Neural cell (in vitro differentiated cells): ENCODE results near the gene C1orf50. TPM values are rescaled to one million over a fixed set of nuclear protein-coding genes. Genes with fewer than 3 reads are reported as not detected.

Source experiments
- H2AFZ ChIP-seq: fragments of 200-600, 300-800 bp; sonication (generic), shearing (Covaris generic); 2 replicates; pipeline ENCODE4 v1.6.0; 2014; ENCODE audit warnings: low read depth, mild to moderate bottlenecking, antibody characterized with exemption, low read length, moderate library complexity
- H3F3A ChIP-seq: fragments of 200-600 bp; shearing (Covaris generic); 2 replicates; pipeline ENCODE4 v1.6.1; 2016; ENCODE audit warnings: mild to moderate bottlenecking, moderate library complexity, mixed read lengths, antibody characterized with exemption, low read length; ENCODE audit not compliant: insufficient read depth, poor library complexity, severe bottlenecking
- H3K27ac ChIP-seq: fragments of 200-600, 300-800 bp; sonication (generic), shearing (Covaris generic); 2 replicates; pipeline ENCODE4 v1.5.1; 2014; ENCODE audit warnings: mild to moderate bottlenecking, low read length, moderate library complexity
- H3K27me3 ChIP-seq: fragments of 300-800, 200-600 bp; sonication (generic), shearing (Covaris generic); 2 replicates; pipeline ENCODE4 v1.6.0; 2014; ENCODE audit warnings: mild to moderate bottlenecking, low read depth, low read length, moderate library complexity; ENCODE audit not compliant: insufficient read depth
- H3K36me3 ChIP-seq: fragments of 300-800, 200-600 bp; sonication (generic), shearing (Covaris generic); 2 replicates; pipeline ENCODE4 v1.5.1; 2014; ENCODE audit warnings: mild to moderate bottlenecking, antibody characterized with exemption, low read length, moderate library complexity; ENCODE audit not compliant: insufficient read depth
- H3K4me2 ChIP-seq: fragments of 300-800, 200-600 bp; sonication (generic), shearing (Covaris generic); 2 replicates; pipeline ENCODE4 v1.6.0; 2014; ENCODE audit warnings: mild to moderate bottlenecking, low read length
- H3K4me3 ChIP-seq: fragments of 300-800, 200-600 bp; sonication (generic), shearing (Covaris generic); 2 replicates; pipeline ENCODE4 v1.5.1; 2014; ENCODE audit warnings: mild to moderate bottlenecking, low read length, moderate library complexity
- H3K79me2 ChIP-seq: fragments of 200-600 bp; shearing (Covaris generic); replicated peaks from 2 replicates; pipeline ENCODE4 v1.6.0; 2014; ENCODE audit warnings: mild to moderate bottlenecking, low read length, moderate library complexity; ENCODE audit not compliant: insufficient read depth
- H3K9ac ChIP-seq: fragments of 300-800, 200-600 bp; sonication (generic), shearing (Covaris generic); 2 replicates; pipeline ENCODE4 v1.6.1; 2016; ENCODE audit warnings: mild to moderate bottlenecking, low read length, mixed read lengths
- H3K9me2 ChIP-seq: fragments of 200-600 bp; shearing (Covaris generic); 2 replicates; pipeline ENCODE4 v1.6.1; 2016; ENCODE audit warnings: mild to moderate bottlenecking, low read length, mixed read lengths; ENCODE audit not compliant: insufficient read depth
- H3K9me3 ChIP-seq: fragments of 200-600, 300-800 bp; sonication (generic), shearing (Covaris generic); 2 replicates; pipeline ENCODE4 v1.6.1; 2016; ENCODE audit warnings: mild to moderate bottlenecking, mixed run types, low read length, moderate library complexity, mixed read lengths
- H4K20me1 ChIP-seq: fragments of 200-600 bp; shearing (Covaris generic); 2 replicates; pipeline ENCODE4 v1.6.1; 2016; ENCODE audit warnings: mild to moderate bottlenecking, mixed run types; ENCODE audit not compliant: insufficient read depth
- EP300 ChIP-seq: fragments of 450-650 bp; conservative IDR thresholded peaks from 2 replicates; pipeline ENCODE4 v1.6.1; 2014; ENCODE audit warnings: antibody characterized with exemption, mild to moderate bottlenecking, moderate library complexity; ENCODE audit not compliant: poor library complexity, severe bottlenecking
- EZH2 ChIP-seq: fragments of 200-600, 300-800 bp; shearing (Covaris generic), sonication (generic); IDR thresholded peaks from 2 replicates; pipeline ENCODE4 v1.6.1; 2014; ENCODE audit warnings: antibody characterized with exemption, low read length, borderline replicate concordance, mild to moderate bottlenecking; ENCODE audit not compliant: insufficient read depth, poor library complexity, severe bottlenecking
- MXI1 ChIP-seq: fragments of 450-650 bp; conservative IDR thresholded peaks from 2 replicates; pipeline ENCODE4 v1.6.1; 2014; ENCODE audit warnings: antibody characterized with exemption, mild to moderate bottlenecking; ENCODE audit not compliant: poor library complexity, severe bottlenecking
- POLR2AphosphoS5 ChIP-seq: IDR thresholded peaks from 2 replicates; pipeline ENCODE4 v1.6.1; 2012
- RAD21 ChIP-seq: fragments of 450-650 bp; conservative IDR thresholded peaks from 2 replicates; pipeline ENCODE4 v1.6.1; 2014; ENCODE audit warnings: antibody characterized with exemption, mild to moderate bottlenecking, moderate library complexity
- SMC3 ChIP-seq: fragments of 450-650 bp; conservative IDR thresholded peaks from 2 replicates; pipeline ENCODE4 v1.6.1; 2014; ENCODE audit warnings: antibody characterized with exemption, mild to moderate bottlenecking, moderate library complexity; ENCODE audit not compliant: poor library complexity
- TAF1 ChIP-seq: IDR thresholded peaks from 2 replicates; pipeline ENCODE4 v1.6.1; 2012; ENCODE audit warnings: low read depth
- polyA plus RNA-seq: library from polyadenylated mRNA; depleted of rRNA; stranded (reverse); fragments of >200 nt; gene quantifications from 2 replicates; pipeline ENCODE4 v1.2.3, GENCODE V29; 2014
- TF ChIP-seq, protein P1 (sequence below): fragments of 450-650 bp; IDR thresholded peaks from 2 replicates; pipeline ENCODE4 v1.5.1; 2014; ENCODE audit warnings: antibody characterized with exemption, mild to moderate bottlenecking, moderate library complexity; ENCODE audit not compliant: poor library complexity, severe bottlenecking
- TF ChIP-seq, protein P2 (sequence below): IDR thresholded peaks from 2 replicates; pipeline ENCODE4 v1.6.1; 2012; ENCODE audit warnings: borderline replicate concordance

Gene C1orf50
- polyA plus RNA-seq, 1 donor from 2014 or later: 26.7 TPM

DNA sequence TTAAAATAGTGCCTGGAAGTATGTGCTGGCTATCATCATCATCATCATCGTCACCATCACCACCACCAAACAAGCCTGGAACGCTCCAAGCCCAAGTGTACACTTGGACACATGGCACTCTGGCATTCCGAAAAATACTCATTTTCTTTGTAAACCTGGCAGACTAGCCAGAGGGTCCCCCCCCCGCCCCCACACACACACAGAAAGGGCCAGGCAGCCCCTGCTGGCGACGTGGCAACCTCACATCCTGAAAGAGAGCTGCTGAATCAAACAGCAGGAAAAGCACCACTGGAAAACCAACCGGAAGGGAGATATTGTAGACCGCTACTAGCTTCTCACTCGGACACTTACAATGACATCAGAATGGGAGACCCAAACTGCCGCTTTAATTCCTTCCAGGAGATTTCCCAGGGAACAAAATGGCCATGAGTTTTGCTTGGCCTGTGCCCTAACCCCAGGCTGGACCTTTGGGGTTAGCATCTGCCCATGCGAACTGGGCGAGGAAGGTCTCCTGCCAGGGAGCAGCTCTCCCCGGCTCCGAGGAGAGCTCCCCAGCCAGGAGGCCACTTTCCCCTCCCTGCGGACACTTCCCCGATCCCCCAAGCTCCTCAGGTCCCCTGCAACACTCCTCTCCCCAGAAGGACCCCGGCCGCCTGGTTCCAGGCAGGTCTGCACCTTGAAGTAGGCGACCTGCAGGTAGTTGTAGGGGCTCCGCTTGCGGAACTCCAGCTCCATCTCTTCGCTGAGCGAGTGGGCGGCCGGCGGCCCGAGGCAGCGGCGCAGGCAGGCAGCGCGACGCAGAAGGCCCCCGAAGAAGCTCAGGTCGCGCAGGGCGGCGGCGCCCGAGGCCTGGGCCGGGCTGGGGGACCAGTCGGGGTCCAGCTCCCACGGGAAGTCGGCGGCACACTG is 963 bp upstream of the C1orf50 start:
- peak overlapping the region; percentile 92 for H3K9ac ChIP-seq
- peak overlapping the region; percentile 94 for H3K27ac ChIP-seq
- TF ChIP-seq, protein P1, sequence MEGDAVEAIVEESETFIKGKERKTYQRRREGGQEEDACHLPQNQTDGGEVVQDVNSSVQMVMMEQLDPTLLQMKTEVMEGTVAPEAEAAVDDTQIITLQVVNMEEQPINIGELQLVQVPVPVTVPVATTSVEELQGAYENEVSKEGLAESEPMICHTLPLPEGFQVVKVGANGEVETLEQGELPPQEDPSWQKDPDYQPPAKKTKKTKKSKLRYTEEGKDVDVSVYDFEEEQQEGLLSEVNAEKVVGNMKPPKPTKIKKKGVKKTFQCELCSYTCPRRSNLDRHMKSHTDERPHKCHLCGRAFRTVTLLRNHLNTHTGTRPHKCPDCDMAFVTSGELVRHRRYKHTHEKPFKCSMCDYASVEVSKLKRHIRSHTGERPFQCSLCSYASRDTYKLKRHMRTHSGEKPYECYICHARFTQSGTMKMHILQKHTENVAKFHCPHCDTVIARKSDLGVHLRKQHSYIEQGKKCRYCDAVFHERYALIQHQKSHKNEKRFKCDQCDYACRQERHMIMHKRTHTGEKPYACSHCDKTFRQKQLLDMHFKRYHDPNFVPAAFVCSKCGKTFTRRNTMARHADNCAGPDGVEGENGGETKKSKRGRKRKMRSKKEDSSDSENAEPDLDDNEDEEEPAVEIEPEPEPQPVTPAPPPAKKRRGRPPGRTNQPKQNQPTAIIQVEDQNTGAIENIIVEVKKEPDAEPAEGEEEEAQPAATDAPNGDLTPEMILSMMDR: peak; percentile 79
- TF ChIP-seq RAD21 (peak; percentile 66), POLR2AphosphoS5 (peak; percentile 16), MXI1 (peak; percentile 68), SMC3 (peak; percentile 68), EP300 (no peak), EZH2 (no peak), TAF1 (peak; percentile 9)
- TF ChIP-seq, protein P2, sequence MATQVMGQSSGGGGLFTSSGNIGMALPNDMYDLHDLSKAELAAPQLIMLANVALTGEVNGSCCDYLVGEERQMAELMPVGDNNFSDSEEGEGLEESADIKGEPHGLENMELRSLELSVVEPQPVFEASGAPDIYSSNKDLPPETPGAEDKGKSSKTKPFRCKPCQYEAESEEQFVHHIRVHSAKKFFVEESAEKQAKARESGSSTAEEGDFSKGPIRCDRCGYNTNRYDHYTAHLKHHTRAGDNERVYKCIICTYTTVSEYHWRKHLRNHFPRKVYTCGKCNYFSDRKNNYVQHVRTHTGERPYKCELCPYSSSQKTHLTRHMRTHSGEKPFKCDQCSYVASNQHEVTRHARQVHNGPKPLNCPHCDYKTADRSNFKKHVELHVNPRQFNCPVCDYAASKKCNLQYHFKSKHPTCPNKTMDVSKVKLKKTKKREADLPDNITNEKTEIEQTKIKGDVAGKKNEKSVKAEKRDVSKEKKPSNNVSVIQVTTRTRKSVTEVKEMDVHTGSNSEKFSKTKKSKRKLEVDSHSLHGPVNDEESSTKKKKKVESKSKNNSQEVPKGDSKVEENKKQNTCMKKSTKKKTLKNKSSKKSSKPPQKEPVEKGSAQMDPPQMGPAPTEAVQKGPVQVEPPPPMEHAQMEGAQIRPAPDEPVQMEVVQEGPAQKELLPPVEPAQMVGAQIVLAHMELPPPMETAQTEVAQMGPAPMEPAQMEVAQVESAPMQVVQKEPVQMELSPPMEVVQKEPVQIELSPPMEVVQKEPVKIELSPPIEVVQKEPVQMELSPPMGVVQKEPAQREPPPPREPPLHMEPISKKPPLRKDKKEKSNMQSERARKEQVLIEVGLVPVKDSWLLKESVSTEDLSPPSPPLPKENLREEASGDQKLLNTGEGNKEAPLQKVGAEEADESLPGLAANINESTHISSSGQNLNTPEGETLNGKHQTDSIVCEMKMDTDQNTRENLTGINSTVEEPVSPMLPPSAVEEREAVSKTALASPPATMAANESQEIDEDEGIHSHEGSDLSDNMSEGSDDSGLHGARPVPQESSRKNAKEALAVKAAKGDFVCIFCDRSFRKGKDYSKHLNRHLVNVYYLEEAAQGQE: no peak
- H3K4me2 ChIP-seq: peak overlapping the region; percentile 53
- peak overlapping the region; percentile 47 for H2AFZ ChIP-seq
- no peaks in the 10 kb centered on the region for H3K27me3 ChIP-seq
- H3K4me3 ChIP-seq: peak overlapping the region; percentile 98
- H4K20me1 ChIP-seq: no peaks in the 10 kb centered on the region
- H3K9me2 ChIP-seq: no peaks in the 10 kb centered on the region
- no peaks in the 10 kb centered on the region for H3F3A ChIP-seq
- peaks cover 68% of the 10 kb centered on the region for H3K79me2 ChIP-seq
- H3K36me3 ChIP-seq: no peaks in the 10 kb centered on the region
- no peaks in the 10 kb centered on the region for H3K9me3 ChIP-seq

DNA sequence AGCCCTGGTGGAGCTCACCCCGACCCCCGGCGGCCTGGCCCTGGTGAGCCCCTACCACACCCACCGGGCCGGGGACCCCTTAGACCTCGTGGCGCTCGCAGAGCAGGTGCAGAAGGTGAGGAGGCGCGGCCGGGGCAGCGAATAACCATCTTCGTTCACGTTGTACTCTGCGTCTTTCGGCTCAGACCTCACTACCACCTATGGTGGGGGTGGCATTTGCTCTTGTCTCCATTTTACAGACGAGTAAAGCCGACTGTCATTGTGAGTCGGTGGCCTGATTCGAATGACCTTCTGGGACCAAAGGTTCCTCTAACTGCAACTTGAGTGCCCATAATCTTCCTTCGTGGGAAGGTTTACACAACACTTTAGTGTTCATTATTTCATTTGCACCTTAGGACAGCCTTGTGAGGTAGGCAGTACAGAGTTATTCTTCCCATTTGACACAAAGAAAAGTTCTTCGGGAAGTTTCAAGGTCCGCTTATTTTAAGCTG is 506 bp downstream of the C1orf50 start:
- Histone ChIP-seq H3K27ac (peak overlapping the region; percentile 94), H3F3A (no peaks in the 10 kb centered on the region), H3K4me2 (peak overlapping the region; percentile 90), H3K9me3 (no peaks in the 10 kb centered on the region), H3K9ac (peak overlapping the region; percentile 96), H3K79me2 (peaks cover 80% of the 10 kb centered on the region), H3K9me2 (no peaks in the 10 kb centered on the region), H2AFZ (peak overlapping the region; percentile 78), H3K36me3 (no peaks in the 10 kb centered on the region), H3K27me3 (no peaks in the 10 kb centered on the region), H4K20me1 (no peaks in the 10 kb centered on the region), H3K4me3 (peak overlapping the region; percentile 98)
- TF ChIP-seq EP300 (peak; percentile 6), POLR2AphosphoS5 (no peak), EZH2 (no peak), MXI1 (peak; percentile 90), SMC3 (peak; percentile 54), TAF1 (peak; percentile 6)
- TF ChIP-seq, protein P2: peak; percentile 47
